OCI-LY1 (cell line): ENCODE measurements around the gene FAM131A.
A peak's percentile ranks its signal among the peaks of the same experiment; 100 is the strongest.

Experiments
- H2AFZ ChIP-seq: fragments of 200-600 bp; sonication (generic), shearing (Covaris generic); 2 replicates; pipeline ENCODE4 v1.6.0; 2014; ENCODE audit warnings: antibody characterized with exemption, mild to moderate bottlenecking, low read length
- H3F3A ChIP-seq: fragments of 200-600 bp; sonication (generic), shearing (Covaris generic); 2 replicates; pipeline ENCODE4 v1.6.0; 2014; ENCODE audit warnings: mild to moderate bottlenecking, antibody characterized with exemption, low read length, moderate library complexity; ENCODE audit not compliant: insufficient read depth
- H3K27ac ChIP-seq: fragments of 200-600 bp; sonication (generic); 2 replicates; pipeline ENCODE4 v1.5.1; 2014; ENCODE audit warnings: low read length, mixed run types, mild to moderate bottlenecking, low read depth; ENCODE audit not compliant: poor library complexity, severe bottlenecking
- H3K27me3 ChIP-seq: fragments of 200-600 bp; sonication (generic); 2 replicates; pipeline ENCODE4 v1.6.0; 2014; ENCODE audit warnings: antibody characterized with exemption, mild to moderate bottlenecking, low read length, moderate library complexity; ENCODE audit not compliant: insufficient read depth
- H3K36me3 ChIP-seq: fragments of 200-600 bp; sonication (generic); 2 replicates; pipeline ENCODE4 v1.6.1; 2014; ENCODE audit warnings: mild to moderate bottlenecking, antibody characterized with exemption, low read length, moderate library complexity, mixed read lengths; ENCODE audit not compliant: insufficient read depth
- H3K4me1 ChIP-seq: fragments of 200-600 bp; sonication (generic); 2 replicates; pipeline ENCODE4 v1.5.1; 2014; ENCODE audit warnings: mild to moderate bottlenecking, low read length, moderate library complexity; ENCODE audit not compliant: insufficient read depth, severe bottlenecking
- H3K4me2 ChIP-seq: fragments of 200-600 bp; sonication (generic), shearing (Covaris generic); 2 replicates; pipeline ENCODE4 v1.6.1; 2014; ENCODE audit warnings: low read length
- H3K4me3 ChIP-seq: fragments of 200-600 bp; sonication (generic); 2 replicates; pipeline ENCODE4 v1.5.1; 2014; ENCODE audit warnings: low read length, low read depth, mild to moderate bottlenecking, mixed read lengths; ENCODE audit not compliant: poor library complexity, severe bottlenecking
- H3K79me2 ChIP-seq: fragments of 200-600 bp; shearing (Covaris generic); 2 replicates; pipeline ENCODE4 v1.6.1; 2016; ENCODE audit warnings: mixed run types, low read length, mixed read lengths; ENCODE audit not compliant: insufficient read depth
- H3K9ac ChIP-seq: fragments of 200-600 bp; sonication (generic), shearing (Covaris generic); 2 replicates; pipeline ENCODE4 v1.6.1; 2014; ENCODE audit warnings: mild to moderate bottlenecking, low read length, mixed read lengths
- H3K9me2 ChIP-seq: fragments of 200-600 bp; sonication (generic), shearing (Covaris generic); 2 replicates; pipeline ENCODE4 v1.6.1; 2014; ENCODE audit warnings: low read depth, mild to moderate bottlenecking, low read length, mixed read lengths
- H3K9me3 ChIP-seq: fragments of 200-600 bp; shearing (Covaris generic); 2 replicates; pipeline ENCODE4 v1.6.1; 2014; ENCODE audit warnings: low read length, mixed read lengths
- H4K20me1 ChIP-seq: fragments of 200-600 bp; sonication (generic), shearing (Covaris generic); 2 replicates; pipeline ENCODE4 v1.6.0; 2016; ENCODE audit warnings: mild to moderate bottlenecking, low read length; ENCODE audit not compliant: insufficient read depth
- EZH2 ChIP-seq: fragments of 200-600 bp; sonication (generic), shearing (Covaris generic); IDR thresholded peaks from 2 replicates; pipeline ENCODE4 v1.8.0; 2017; ENCODE audit warnings: borderline replicate concordance, mixed run types, mild to moderate bottlenecking, antibody characterized with exemption, low read length, moderate library complexity, mixed read lengths
- TF ChIP-seq, protein P1 (sequence below): fragments of 200-600 bp; sonication (generic), shearing (Covaris generic); IDR thresholded peaks from 2 replicates; pipeline ENCODE4 v1.5.1; 2017; ENCODE audit warnings: mild to moderate bottlenecking, antibody characterized with exemption, low read length, moderate library complexity, mixed read lengths

Gene FAM131A

DNA sequence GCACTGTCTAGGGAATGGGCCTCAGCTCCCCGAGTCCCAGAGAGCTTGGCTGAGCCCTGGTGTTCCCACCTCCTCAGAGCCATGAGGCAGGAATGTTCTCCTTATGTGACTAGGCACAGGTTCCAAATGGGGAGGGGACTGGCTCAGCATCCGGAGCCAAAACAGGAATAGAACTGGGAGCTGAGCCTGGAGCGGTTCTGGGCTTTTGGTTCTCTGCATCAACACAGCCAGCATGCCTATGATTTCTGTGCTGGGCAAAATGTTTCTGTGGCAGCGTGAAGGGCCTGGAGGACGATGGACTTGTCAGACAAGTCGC is at the start of gene FAM131A:
TSS of gene FAM131A (plus strand) at position 202 of the 316 bp plus-strand sequence. CDS start at position 233, 31 bp downstream.
- H3F3A ChIP-seq = peaks cover 19% of the 10 kb centered on the region; the same call in 1 of the 2 replicates
- no peak for TF ChIP-seq EZH2
- TF ChIP-seq, protein P1, sequence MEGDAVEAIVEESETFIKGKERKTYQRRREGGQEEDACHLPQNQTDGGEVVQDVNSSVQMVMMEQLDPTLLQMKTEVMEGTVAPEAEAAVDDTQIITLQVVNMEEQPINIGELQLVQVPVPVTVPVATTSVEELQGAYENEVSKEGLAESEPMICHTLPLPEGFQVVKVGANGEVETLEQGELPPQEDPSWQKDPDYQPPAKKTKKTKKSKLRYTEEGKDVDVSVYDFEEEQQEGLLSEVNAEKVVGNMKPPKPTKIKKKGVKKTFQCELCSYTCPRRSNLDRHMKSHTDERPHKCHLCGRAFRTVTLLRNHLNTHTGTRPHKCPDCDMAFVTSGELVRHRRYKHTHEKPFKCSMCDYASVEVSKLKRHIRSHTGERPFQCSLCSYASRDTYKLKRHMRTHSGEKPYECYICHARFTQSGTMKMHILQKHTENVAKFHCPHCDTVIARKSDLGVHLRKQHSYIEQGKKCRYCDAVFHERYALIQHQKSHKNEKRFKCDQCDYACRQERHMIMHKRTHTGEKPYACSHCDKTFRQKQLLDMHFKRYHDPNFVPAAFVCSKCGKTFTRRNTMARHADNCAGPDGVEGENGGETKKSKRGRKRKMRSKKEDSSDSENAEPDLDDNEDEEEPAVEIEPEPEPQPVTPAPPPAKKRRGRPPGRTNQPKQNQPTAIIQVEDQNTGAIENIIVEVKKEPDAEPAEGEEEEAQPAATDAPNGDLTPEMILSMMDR = no peak
- H3K4me1 ChIP-seq = peaks cover 16% of the 10 kb centered on the region
- no peak within 1 kb of the TSS for H3K27ac ChIP-seq
- no peaks in the 10 kb centered on the region for H3K9me3 ChIP-seq
- H3K4me3 ChIP-seq = peak within 1 kb of the TSS; percentile 66
- H3K4me2 ChIP-seq = peak within 1 kb of the TSS; percentile 72
- H2AFZ ChIP-seq = no peak within 1 kb of the TSS
- no peaks in the 10 kb centered on the region for H4K20me1 ChIP-seq
- peaks cover 32% of the 10 kb centered on the region for H3K36me3 ChIP-seq
- peak within 1 kb of the TSS; percentile 63; the same call in 1 of the 2 replicates for H3K9ac ChIP-seq
- H3K79me2 ChIP-seq = no peaks in the 10 kb centered on the region
- H3K9me2 ChIP-seq = no peaks in the 10 kb centered on the region
- H3K27me3 ChIP-seq = no peaks in the 10 kb centered on the region

DNA sequence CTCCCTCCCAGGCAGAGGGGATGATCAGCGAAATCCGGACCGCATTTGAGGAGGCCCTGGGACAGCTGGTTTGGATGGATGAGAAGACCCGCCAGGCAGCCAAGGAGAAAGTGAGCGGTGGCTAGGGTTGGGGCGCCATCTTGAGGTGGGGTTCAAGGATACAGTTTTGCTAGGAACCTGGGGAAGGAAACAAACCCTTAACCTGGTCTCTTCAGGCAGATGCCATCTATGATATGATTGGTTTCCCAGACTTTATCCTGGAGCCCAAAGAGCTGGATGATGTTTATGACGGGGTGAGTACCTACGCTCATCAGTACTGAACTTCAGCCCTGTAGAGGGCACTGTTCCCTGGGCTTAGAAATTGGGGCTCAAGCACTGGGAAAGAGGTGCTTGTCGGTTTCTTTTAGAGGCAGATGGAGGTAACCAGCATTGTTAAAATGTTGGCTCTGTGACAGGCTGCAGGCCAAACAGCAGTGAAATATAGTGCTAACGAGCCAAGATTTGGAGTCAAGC is 47.9 kb upstream of the FAM131A start:
- no peaks in the 10 kb centered on the region for H3K36me3 ChIP-seq
- no peak overlapping the region for H3K4me3 ChIP-seq
- H3K9me2 ChIP-seq = no peaks in the 10 kb centered on the region
- H3K4me2 ChIP-seq = no peak overlapping the region
- no peak overlapping the region for H3K9ac ChIP-seq
- H2AFZ ChIP-seq = no peak overlapping the region
- no peak overlapping the region for H3K27ac ChIP-seq
- no peaks in the 10 kb centered on the region for H3K4me1 ChIP-seq
- TF ChIP-seq EZH2 = no peak
- TF ChIP-seq, protein P1 = peak; percentile 98
- H4K20me1 ChIP-seq = no peaks in the 10 kb centered on the region
- H3F3A ChIP-seq = no peaks in the 10 kb centered on the region
- peaks cover 7% of the 10 kb centered on the region; the same call in 1 of the 2 replicates for H3K27me3 ChIP-seq
- no peaks in the 10 kb centered on the region for H3K9me3 ChIP-seq
- no peaks in the 10 kb centered on the region for H3K79me2 ChIP-seq

GRCh38 chr3:184290331-184290730 is 47.1 kb upstream of the FAM131A start:
- H3K9ac ChIP-seq = no peak overlapping the region
- H3F3A ChIP-seq = no peaks in the 10 kb centered on the region
- no peak overlapping the region for H2AFZ ChIP-seq
- no peaks in the 10 kb centered on the region for H3K79me2 ChIP-seq
- TF ChIP-seq, protein P1 = no peak; the same call in 1 of the 2 replicates
- TF ChIP-seq EZH2 = no peak
- H3K9me3 ChIP-seq = no peaks in the 10 kb centered on the region
- no peak overlapping the region for H3K4me3 ChIP-seq
- no peak overlapping the region for H3K4me2 ChIP-seq
- H3K36me3 ChIP-seq = no peaks in the 10 kb centered on the region
- H3K27ac ChIP-seq = no peak overlapping the region
- H3K27me3 ChIP-seq = peaks cover 3% of the 10 kb centered on the region; the same call in 1 of the 2 replicates
- no peaks in the 10 kb centered on the region for H3K9me2 ChIP-seq
- no peaks in the 10 kb centered on the region for H4K20me1 ChIP-seq
- no peaks in the 10 kb centered on the region for H3K4me1 ChIP-seq
